NB4 (cell line): Measurements from ENCODE around the gene CHST11.

Experiments used
- CTCF ChIP-seq: IDR thresholded peaks from one replicate; pipeline ENCODE4 v1.5.1; 2012; ENCODE audit warnings: low read depth, low read length
- MAX ChIP-seq: IDR thresholded peaks from 2 replicates; pipeline ENCODE4 v1.6.1; 2011; ENCODE audit warnings: low read depth, low read length
- MYC ChIP-seq: IDR thresholded peaks from 2 replicates; pipeline ENCODE4 v1.6.1; 2011; ENCODE audit warnings: low read depth, low read length
- POLR2A ChIP-seq: IDR thresholded peaks from 2 replicates; pipeline ENCODE4 v1.6.1; 2011; ENCODE audit warnings: mild to moderate bottlenecking; ENCODE audit not compliant: insufficient read length; ENCODE audit errors: extremely low read depth

- no peak for TF ChIP-seq CTCF
- no peak for TF ChIP-seq POLR2A
- TF ChIP-seq MYC, result no peak
- TF ChIP-seq MAX, result no peak
Measured at GRCh38 chr12:104508752-104509446, 52.2 kb downstream of the CHST11 start.
